HG02763 (cell line): Measurements from ENCODE around the gene SBK2.

Source experiments
- ATAC-seq: cut with Tn5 transposase; IDR thresholded peaks from one replicate; pipeline ENCODE4 v1.9.1; 2021; ENCODE audit warnings: mild to moderate bottlenecking, moderate library complexity; ENCODE audit not compliant: unreplicated experiment

SBK2 gene

DNA sequence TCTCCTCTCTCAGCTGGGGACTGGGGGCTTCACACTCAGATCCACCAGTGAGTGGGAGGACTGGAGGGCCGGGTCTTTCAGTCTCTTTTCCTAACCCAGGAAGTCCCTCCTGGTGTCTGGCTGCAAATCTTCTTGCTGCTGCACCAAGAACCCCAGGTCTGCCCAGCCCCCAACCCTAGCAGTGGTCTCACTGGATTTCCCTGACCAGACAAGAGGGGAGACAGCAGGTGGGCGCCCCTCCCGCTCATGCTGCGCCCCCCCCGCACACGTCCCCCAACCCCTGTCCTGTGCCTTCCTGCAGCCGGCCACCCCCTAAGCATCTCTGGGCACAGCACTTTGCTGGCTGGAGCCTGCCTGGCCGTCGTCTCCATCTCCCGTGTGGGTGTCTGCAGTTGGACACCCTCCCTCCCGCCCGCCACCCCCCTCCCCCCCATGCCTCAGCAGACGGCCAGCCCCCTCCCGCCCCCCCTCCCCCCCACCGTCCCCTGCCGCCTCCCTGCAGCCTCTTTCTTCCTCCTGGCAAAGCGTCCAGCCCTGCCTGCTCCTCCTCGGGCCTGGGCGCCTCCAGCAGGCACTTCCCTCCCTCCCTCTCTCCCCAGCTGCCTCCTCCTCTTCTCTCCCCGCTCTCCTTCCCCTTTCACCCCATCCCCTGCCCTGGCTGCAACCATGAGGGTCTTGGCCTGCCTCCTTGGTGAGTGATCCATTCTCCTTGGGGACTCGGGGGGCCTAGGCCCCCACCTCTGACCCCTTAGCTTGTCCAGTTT is 48.8 kb downstream of the SBK2 start, which contains the start of gene SSC5D:
Gene SSC5D, plus strand, starts transcription at position 513 of the 764 bp plus-strand sequence. Its CDS starts 154 bp downstream, at position 667.
- no peak for ATAC-seq

DNA sequence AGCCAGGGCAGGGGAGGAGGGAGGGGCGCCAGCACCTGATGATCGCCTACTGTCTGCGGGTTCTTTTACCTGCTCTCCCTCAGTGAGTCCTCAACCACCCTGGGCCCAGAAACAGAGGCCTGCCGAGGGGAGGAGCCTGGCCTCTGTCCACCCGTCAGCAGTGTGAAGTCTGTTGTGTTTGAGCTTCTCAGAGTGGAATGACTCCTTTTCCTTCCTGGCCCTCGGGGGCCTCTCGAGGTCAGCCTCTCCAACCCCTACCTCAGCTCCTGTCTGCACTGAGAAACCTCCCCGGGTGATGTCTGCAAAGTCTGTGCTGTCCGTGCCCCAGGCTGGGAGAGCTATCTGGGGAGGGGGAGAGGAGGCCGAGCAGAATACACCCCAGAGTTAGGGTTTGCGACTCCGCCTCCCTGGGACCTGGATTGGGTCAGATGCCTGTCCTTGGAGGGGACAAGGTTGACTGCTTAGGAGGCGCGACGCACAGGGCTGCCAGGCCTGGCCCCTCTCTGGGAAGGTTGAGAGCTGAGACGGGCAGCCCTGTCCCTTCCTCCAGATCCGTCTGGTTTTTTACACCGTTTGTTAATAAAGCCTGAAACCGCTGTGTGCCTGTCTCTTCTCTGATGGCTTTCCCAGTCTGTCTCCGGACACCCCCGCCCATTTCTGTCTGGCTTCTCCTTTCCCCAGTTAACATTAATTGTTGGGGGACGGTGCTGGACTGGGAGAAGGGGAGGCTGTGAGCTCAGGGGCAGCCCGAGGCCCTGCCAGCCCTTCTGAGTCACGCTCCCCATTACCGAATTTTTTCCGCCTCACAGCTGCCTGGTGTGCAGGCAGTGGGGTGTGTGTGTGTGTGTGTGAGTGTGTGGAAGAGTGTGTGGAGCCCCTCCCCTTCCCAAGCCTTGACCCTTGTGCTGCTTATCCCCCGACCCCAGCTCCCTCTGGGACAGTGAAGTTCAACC is 49.7 kb downstream of the SBK2 start:
- no peak for ATAC-seq

DNA sequence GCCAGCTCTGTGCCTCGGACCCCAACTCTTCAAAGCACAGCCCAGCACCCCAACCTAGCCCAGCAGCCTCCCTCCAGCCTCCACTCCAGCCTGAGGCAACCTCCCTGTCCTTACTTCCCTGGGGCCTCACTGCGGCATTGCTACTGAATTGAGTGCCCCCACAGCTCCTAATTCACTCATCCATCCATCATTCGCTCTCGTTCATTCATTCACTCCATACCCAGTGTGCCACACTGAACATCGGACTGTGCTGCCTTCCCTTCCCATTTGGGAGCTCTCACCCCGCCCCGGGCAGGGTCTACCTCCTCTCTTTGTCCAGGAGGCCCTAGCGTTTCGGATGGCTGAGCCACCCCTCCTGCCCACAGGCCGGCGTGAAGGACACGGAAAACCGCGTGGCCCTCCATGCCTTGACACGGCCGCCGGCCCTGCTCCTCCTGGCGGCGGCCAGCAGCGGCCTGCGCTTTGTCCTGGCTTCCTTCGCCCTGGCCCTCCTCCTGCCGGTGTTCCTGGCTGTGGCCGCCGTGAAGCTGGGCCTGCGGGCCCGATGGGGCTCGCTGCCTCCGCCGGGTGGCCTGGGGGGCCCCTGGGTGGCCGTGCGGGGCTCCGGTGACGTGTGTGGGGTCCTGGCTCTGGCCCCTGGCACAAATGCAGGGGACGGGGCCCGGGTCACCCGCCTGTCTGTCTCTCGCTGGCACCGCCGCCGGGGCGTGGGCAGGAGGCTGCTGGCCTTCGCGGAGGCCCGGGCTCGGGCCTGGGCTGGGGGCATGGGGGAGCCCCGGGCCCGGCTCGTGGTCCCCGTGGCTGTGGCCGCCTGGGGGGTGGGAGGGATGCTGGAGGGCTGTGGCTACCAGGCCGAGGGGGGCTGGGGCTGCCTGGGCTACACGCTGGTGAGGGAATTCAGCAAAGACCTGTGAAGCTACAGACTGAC is 50.6 kb downstream of the SBK2 start:
- ATAC-seq: no peak

DNA sequence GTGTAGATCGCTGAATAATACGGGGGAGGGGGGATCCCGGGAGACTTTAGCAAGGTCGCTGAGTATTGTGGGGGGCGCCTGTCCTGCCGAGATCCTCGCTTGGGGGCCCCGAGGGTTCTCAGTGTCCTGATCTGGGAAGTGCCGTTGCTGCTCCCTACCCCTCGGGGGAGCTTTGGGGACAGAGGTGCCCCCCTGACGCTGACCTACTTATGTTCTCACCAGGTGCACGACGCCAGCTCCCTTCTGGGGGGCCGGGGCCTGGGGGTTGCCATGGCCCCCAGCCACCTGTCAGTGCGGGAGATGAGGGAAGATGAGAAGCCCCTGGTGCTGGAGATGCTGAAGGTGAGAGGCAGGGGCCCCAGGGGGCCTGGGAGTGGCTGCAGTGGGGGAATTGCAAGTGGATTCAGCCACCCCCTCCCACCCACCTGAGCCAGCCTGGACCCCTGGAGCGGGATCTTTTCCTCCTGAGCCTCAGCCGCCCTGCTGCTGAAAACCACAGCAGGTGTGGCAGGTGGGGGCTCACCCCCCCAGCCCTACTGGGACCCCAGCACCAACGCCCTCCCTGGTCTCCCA is 51.4 kb downstream of the SBK2 start:
- no peak for ATAC-seq

DNA sequence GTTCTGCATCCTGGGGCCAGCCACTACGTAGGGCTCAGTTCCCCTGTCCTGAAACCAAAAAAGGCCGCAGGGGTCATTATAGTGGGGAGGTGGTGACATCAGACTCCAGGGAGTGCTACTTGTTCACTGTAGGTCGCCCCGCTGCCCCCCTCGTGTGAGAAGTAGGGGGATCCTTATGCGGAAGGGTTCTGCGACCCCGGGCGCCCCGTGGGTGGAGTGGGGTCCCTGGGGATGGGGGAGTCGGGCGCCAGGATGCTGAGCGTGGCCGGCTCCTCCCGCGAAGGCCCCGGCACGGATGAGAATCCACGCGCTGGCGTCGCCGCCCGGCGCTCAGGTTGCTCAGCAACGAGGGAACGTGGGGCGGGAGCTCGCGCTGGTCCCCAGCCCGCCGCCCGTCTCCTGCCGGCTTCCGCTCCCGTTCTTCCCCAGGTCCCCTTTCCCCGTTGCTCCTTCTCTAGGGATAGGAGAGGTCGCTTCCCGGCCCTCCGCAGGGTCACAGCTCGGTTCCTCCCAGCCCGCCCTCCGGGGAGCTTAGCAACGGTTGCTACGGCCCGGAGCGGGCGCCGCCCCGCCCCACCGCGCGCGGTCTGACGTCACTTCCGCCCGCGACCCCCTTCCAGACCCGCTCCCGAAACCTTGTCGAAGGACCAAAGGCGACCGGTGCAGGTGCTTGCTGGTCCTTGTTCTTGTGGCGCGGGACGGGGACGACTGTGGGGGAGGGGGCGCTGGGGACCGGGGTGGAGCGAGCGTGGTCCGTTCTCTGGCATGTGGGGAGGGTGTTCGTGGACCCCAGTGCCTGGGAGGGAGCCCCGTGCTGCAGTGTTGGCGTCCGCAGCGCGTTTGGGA is 52.1 kb downstream of the SBK2 start, which contains the start of gene NAT14:
Gene NAT14, plus strand, starts transcription at position 596 of the 846 bp plus-strand sequence. CDS start 521 bp downstream, outside the sequence.
- no peak for ATAC-seq

DNA sequence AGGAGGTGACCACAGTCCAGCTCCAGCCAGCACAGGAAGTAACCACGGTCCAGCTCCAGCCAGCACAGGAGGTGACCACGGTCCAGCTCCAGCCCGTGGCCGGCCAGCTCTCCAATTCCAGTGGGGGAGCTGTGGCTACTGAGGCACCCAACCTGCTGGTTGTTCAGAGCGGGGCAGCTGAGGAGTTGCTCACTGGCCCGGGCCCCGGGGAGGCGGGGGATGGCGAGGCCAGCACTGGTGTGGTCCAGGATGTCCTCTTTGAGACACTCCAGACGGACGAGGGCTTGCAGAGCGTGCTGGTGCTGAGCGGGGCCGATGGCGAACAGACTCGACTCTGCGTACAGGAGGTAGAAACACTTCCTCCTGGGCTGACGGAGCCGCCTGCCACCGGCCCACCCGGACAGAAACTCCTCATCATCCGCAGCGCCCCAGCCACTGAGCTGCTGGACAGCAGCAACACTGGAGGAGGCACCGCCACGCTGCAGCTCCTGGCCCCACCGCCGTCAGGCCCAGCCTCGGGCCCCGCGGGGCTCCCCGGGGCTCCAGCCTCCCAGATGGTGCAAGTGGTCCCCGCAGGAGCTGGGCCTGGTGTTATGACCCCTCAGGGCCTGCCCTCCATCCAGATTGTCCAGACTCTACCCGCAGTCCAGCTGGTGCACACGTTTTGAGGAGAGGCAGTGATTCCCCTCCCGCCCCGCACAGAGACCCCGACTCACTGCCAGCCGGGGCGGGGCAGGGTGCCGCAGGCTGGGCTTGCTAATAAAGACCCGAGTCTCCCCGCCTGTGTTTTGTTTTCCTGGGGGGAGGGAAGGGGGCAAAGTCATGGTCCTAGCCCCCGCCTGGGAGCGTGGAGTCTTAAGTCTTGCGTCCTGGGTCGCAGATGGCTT is 53.0 kb downstream of the SBK2 start:
- ATAC-seq: no peak

DNA sequence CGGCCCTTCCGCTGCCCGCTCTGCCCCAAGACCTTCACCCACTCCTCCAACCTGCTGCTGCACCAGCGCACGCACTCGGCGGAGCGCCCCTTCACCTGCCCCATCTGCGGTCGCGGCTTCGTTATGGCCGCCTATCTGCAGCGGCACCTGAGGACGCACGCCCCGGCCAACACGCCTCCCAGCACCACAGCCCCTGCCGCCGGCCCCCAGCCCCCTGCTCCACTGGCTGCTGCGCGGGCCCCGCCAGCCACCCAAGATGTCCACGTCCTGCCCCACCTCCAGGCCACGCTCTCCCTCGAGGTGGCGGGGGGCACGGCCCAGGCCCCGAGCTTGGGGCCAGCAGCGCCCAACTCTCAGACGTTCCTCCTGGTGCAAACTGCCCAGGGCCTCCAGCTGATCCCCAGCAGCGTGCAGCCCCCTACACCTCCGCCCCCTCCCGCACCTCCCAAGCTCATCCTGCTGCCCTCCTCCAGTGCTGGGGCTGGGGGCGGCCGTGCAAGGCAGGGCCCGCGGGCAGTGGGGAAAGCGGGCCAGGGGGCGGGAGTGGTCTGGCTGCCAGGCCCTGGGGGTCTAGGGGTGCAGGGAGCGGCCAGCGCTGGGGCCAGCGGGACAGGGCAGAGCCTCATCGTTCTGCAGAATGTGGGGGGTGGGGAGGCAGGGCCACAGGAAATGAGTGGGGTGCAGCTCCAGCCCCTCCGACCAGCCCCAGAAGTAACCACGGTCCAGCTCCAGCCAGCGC is 53.8 kb downstream of the SBK2 start:
- ATAC-seq: no peak

DNA sequence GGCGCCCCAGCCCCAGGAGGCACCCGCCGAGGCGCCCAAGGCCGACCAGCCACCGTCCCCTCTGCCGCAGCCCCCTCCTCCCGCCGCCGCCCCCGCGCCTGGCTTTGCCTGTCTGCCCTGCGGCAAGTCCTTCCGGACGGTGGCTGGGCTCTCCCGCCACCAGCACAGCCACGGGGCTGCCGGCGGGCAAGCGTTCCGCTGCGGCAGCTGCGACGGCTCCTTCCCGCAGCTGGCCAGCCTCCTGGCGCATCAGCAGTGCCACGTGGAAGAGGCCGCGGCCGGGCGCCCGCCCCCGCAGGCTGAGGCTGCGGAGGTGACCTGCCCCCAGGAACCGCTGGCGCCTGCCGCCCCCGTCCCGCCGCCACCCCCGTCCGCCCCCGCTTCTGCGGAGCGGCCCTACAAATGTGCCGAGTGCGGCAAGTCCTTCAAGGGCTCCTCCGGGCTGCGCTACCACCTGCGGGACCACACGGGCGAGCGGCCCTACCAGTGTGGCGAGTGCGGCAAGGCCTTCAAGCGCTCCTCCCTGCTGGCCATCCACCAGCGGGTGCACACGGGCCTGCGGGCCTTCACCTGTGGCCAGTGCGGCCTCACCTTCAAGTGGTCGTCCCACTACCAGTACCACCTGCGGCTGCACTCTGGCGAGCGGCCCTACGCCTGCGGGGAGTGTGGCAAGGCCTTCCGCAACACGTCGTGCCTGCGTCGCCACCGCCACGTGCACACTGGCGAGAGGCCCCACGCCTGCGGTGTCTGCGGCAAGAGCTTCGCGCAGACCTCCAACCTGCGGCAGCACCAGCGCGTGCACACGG is 54.6 kb downstream of the SBK2 start:
- no peak for ATAC-seq

DNA sequence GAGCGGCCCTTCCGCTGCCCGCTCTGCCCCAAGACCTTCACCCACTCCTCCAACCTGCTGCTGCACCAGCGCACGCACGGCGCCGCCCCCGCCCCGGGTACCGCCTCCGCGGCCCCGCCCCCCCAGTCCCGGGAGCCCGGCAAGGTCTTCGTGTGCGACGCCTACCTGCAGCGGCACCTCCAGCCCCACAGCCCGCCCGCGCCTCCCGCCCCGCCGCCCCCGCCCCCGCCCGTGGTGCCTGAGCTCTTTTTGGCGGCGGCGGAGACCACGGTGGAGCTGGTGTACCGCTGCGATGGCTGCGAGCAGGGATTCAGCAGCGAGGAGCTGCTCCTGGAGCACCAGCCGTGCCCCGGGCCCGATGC is 55.2 kb downstream of the SBK2 start:
- ATAC-seq: no peak

DNA sequence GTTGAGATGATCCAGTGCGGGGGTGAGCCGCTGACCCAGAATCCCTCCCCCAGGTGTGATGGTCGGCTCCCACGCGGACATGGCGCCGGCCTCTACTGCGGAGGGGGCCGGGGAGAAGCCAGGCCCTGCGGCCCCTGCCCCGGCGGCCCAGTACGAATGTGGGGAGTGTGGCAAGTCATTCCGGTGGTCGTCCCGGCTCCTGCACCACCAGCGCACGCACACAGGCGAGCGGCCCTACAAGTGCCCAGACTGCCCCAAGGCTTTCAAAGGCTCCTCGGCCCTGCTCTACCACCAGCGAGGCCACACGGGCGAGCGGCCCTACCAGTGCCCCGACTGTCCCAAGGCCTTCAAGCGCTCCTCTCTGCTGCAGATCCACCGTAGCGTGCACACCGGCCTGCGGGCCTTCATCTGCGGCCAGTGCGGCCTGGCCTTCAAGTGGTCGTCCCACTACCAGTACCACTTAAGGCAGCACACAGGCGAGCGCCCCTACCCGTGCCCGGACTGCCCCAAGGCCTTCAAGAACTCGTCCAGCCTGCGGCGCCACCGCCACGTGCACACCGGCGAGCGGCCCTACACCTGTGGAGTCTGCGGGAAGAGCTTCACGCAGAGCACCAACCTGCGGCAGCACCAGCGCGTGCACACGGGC is 55.7 kb downstream of the SBK2 start:
- no peak for ATAC-seq

DNA sequence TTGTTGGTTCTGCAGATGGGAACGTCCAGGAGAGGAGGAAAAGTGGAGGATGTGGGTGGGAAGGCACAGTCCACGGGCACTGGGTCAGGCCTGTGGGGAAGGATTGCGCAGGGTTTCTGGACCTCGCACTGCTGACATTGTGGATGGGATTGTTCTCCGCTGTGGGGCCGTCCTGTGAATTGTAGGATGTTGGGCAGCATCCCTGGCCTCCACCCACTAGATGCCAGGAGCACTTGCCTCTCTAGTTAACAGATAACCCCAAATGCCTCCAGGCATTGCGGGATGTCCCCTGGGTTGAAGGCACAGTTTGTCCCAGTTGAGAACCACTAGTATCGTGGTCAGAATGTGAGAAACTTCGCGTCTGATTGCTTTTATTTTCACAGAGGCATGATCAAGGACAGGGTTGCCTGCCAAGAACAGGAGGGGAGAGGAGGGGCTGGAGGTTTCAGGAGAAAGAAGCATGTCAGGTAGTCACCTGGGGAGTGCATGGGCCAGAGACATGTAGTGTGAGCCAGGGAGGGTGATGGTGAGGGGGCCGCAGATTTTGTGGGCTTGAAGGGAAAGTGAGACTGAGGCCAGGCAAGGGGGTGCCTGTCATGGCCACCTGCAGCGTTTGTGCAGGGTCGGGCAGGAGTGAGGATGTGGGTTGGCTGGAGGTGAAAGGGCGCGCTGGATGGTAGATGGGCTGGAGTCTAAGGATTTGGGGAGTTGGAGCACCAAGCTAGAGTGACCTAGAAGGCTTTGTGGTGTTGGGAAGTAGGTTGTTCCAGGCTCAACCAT is 57.3 kb downstream of the SBK2 start:
- ATAC-seq: no peak

DNA sequence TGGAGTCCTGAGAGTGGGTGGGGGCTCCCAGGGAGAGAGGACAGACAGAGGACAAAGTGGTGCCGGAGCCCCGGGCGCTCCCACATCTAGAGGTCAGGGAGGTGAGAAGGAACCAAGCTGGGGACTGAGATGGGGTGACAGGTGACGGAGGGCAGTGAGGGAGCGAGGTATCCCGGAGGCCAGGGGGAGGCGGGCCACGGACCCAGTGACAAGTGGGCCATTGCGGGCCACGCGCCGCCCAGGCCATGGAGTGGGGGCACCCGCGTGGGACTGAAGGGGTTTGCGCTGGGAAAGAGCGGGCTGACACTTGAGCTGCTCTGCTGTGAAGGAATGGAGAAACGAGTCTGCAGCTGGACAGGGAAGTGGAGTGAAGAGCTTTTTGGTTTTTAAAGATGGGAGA is 57.9 kb downstream of the SBK2 start:
- no peak for ATAC-seq
